Fibroblast of mammary gland (primary cell): ENCODE data around the gene SLC7A6.

ENCODE experiments used
- DNase-seq: peaks from one replicate; pipeline ENCODE4 v3.0.0-alpha.2; 2010; ENCODE audit warnings: low read depth
- H3K4me3 ChIP-seq: 2 replicates; pipeline ENCODE4 v1.5.1; 2011; ENCODE audit warnings: low read depth, mild to moderate bottlenecking, low read length, moderate library complexity; ENCODE audit not compliant: control insufficient read depth
- CTCF ChIP-seq: conservative IDR thresholded peaks from 2 replicates; pipeline ENCODE4 v1.5.1; 2011; ENCODE audit warnings: low read depth, low read length, inconsistent platforms; ENCODE audit not compliant: control insufficient read depth, insufficient read depth

The SLC7A6 gene

GRCh38 chr16:68292425-68292824 lies 28.1 kb downstream of the SLC7A6 start:
- DNase-seq: no peak
- TF ChIP-seq CTCF: no peak
- H3K4me3 ChIP-seq: no peak overlapping the region

- no peak overlapping the region for H3K4me3 ChIP-seq
- no peak for TF ChIP-seq CTCF
- DNase-seq: no peak
These were observed 32.0 kb downstream of the SLC7A6 start for GRCh38 chr16:68296291-68296690.

- no peak for DNase-seq
- no peak for TF ChIP-seq CTCF
- H3K4me3 ChIP-seq: no peak overlapping the region
These were observed 32.4 kb downstream of the SLC7A6 start for GRCh38 chr16:68296693-68297092.

DNA sequence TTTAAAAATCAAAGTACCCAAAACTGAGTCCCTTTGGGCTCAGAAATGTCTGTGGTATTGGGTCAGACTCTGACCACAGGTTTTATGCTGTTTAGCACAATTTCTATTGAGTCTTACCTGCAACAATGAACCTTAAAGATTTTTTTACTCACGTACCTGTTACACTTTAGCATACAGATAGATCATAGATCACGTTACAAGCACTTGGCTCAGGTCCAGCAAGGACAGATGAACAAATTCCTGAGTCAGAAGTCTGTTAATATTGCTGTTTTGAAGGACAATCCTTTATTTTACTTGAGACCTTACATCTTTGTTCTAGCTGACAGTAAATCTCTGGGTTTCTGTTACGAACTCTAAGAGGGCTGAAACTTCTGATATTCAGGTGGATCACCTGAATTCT lies 33.6 kb downstream of the SLC7A6 start:
- DNase-seq: peak; percentile 30
- H3K4me3 ChIP-seq: no peak overlapping the region
- no peak for TF ChIP-seq CTCF

- TF ChIP-seq CTCF: no peak
- DNase-seq: no peak
- H3K4me3 ChIP-seq: no peak overlapping the region
These were observed 34.0 kb downstream of the SLC7A6 start for GRCh38 chr16:68298312-68298711.

GRCh38 chr16:68298907-68299561 lies 34.7 kb downstream of the SLC7A6 start:
- DNase-seq: peak; percentile 73
- no peak overlapping the region for H3K4me3 ChIP-seq
- no peak for TF ChIP-seq CTCF
